Endodermal cell (in vitro differentiated cells): ENCODE data around the gene S100A16. TPM values are rescaled to one million over a fixed set of nuclear protein-coding genes. Genes with fewer than 3 reads are reported as not detected.

Source experiments
- DNase-seq: peaks from one replicate; pipeline ENCODE4 v3.0.0-alpha.2; 2017
- H3K27ac ChIP-seq: 2 replicates; pipeline ENCODE4 v1.5.1; 2013; ENCODE audit warnings: mild to moderate bottlenecking, low read depth, low read length, moderate library complexity
- H3K27me3 ChIP-seq: 2 replicates; pipeline ENCODE4 v1.6.1; 2013; ENCODE audit warnings: mild to moderate bottlenecking, low read length, moderate library complexity; ENCODE audit not compliant: insufficient read depth, control insufficient read depth, poor library complexity, severe bottlenecking
- H3K36me3 ChIP-seq: 2 replicates; pipeline ENCODE4 v1.7.0; 2013; ENCODE audit warnings: mild to moderate bottlenecking, low read length, moderate library complexity; ENCODE audit not compliant: control insufficient read depth, insufficient read depth
- H3K4me1 ChIP-seq: one replicate; pipeline ENCODE4 v1.7.0; 2013; ENCODE audit warnings: low read length; ENCODE audit not compliant: control insufficient read depth, insufficient read depth
- H3K4me3 ChIP-seq: 2 replicates; pipeline ENCODE4 v1.5.1; 2013; ENCODE audit warnings: mild to moderate bottlenecking, low read length, moderate library complexity
- H3K9ac ChIP-seq: 2 replicates; pipeline ENCODE4 v1.6.1; 2013; ENCODE audit warnings: mild to moderate bottlenecking, low read length, moderate library complexity; ENCODE audit not compliant: poor library complexity, severe bottlenecking; ENCODE audit errors: extremely low read depth
- H3K9me3 ChIP-seq: 2 replicates; pipeline ENCODE4 v1.6.1; 2013; ENCODE audit warnings: mild to moderate bottlenecking, low read length, moderate library complexity; ENCODE audit not compliant: control insufficient read depth
- H3K27ac Mint-ChIP-seq: 2 replicates; pipeline ENCODE4 v1.8.0; 2020; ENCODE audit warnings: mixed read lengths
- H3K27me3 Mint-ChIP-seq: 2 replicates; pipeline ENCODE4 v1.8.0; 2021; ENCODE audit warnings: mild to moderate bottlenecking, mixed read lengths; ENCODE audit not compliant: insufficient read depth
- H3K36me3 Mint-ChIP-seq: 2 replicates; pipeline ENCODE4 v1.8.0; 2020; ENCODE audit warnings: low read depth, mixed read lengths
- H3K4me1 Mint-ChIP-seq: 2 replicates; pipeline ENCODE4 v1.8.0; 2020; ENCODE audit warnings: mixed read lengths
- H3K4me3 Mint-ChIP-seq: 2 replicates; pipeline ENCODE4 v1.8.0; 2020; ENCODE audit warnings: mild to moderate bottlenecking, moderate library complexity, mixed read lengths
- H3K9me3 Mint-ChIP-seq: 2 replicates; pipeline ENCODE4 v1.8.0; 2020; ENCODE audit warnings: mild to moderate bottlenecking, mixed read lengths
- WGBS, 2 experiments: methylation state at CpG; one replicate each; pipeline versions ENCODE4 v1.1.5 to v1.1.7; 2013; ENCODE audit warnings: missing lambda C conversion rate in 2 of 2, mixed read lengths in 1 of 2; ENCODE audit not compliant: insufficient coverage in 1 of 2, insufficient read length in 1 of 2; 5-methylcytosine and 5-hydroxymethylcytosine counted together
- total RNA-seq, 2 donors: library from RNA; stranded (reverse); fragmentation: NEBNext Ultra II Directional in 1 of 2; extraction: Animal tissue kit (Norgen Biotek cat#: 25700) in 1 of 2; gene quantifications; 2 replicates in 1 of 2; 3 replicates in 1 of 2; pipeline ENCODE4 v1.2.1, GENCODE V29; 2021
- TF ChIP-seq, protein P1 (sequence below): fragments of 200-600 bp; sonication (generic); conservative IDR thresholded peaks from 2 replicates; pipeline ENCODE4 v1.5.0; 2021; ENCODE audit warnings: antibody characterized with exemption, mild to moderate bottlenecking

The S100A16 gene
- total RNA-seq, 2 donors from 2014 or later: 149 to 152 TPM

- H3K36me3 Mint-ChIP-seq: peaks cover 42% of the 10 kb centered on the region
- Histone ChIP-seq H3K4me1 (peaks cover 13% of the 10 kb centered on the region), H3K27ac (no peak overlapping the region), H3K9ac (no peak overlapping the region), H3K9me3 (no peaks in the 10 kb centered on the region), H3K4me3 (no peak overlapping the region), H3K27me3 (no peaks in the 10 kb centered on the region), H3K36me3 (peaks cover 46% of the 10 kb centered on the region)
- H3K4me3 Mint-ChIP-seq: no peak overlapping the region
- H3K4me1 Mint-ChIP-seq: peaks cover 16% of the 10 kb centered on the region
- peak overlapping the region; percentile 64 for H3K27ac Mint-ChIP-seq
- TF ChIP-seq, protein P1, sequence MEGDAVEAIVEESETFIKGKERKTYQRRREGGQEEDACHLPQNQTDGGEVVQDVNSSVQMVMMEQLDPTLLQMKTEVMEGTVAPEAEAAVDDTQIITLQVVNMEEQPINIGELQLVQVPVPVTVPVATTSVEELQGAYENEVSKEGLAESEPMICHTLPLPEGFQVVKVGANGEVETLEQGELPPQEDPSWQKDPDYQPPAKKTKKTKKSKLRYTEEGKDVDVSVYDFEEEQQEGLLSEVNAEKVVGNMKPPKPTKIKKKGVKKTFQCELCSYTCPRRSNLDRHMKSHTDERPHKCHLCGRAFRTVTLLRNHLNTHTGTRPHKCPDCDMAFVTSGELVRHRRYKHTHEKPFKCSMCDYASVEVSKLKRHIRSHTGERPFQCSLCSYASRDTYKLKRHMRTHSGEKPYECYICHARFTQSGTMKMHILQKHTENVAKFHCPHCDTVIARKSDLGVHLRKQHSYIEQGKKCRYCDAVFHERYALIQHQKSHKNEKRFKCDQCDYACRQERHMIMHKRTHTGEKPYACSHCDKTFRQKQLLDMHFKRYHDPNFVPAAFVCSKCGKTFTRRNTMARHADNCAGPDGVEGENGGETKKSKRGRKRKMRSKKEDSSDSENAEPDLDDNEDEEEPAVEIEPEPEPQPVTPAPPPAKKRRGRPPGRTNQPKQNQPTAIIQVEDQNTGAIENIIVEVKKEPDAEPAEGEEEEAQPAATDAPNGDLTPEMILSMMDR: peak; percentile 43
- peak; percentile 66 for DNase-seq
- WGBS, 2 experiments: 83% methylated on average over 2 of the region's 2 CpGs
- H3K9me3 Mint-ChIP-seq: no peaks in the 10 kb centered on the region
- H3K27me3 Mint-ChIP-seq: no peaks in the 10 kb centered on the region
Observed at GRCh38 chr1:153647346-153647714, 34.4 kb upstream of the S100A16 start.

GRCh38 chr1:153646672-153647345 lies 33.9 kb upstream of the S100A16 start:
- peak overlapping the region; percentile 64 for H3K27ac Mint-ChIP-seq
- Histone ChIP-seq H3K36me3 (peaks cover 51% of the 10 kb centered on the region), H3K27ac (no peak overlapping the region), H3K9me3 (no peaks in the 10 kb centered on the region), H3K4me1 (peaks cover 16% of the 10 kb centered on the region), H3K9ac (no peak overlapping the region), H3K4me3 (no peak overlapping the region), H3K27me3 (no peaks in the 10 kb centered on the region)
- TF ChIP-seq, protein P1: no peak
- WGBS, 2 experiments: 92 to 100% methylated on average over 2 to 5 of the region's 5 CpGs
- H3K9me3 Mint-ChIP-seq: no peaks in the 10 kb centered on the region
- H3K27me3 Mint-ChIP-seq: no peaks in the 10 kb centered on the region
- H3K4me3 Mint-ChIP-seq: no peak overlapping the region
- peaks cover 47% of the 10 kb centered on the region for H3K36me3 Mint-ChIP-seq
- DNase-seq: no peak
- H3K4me1 Mint-ChIP-seq: peaks cover 19% of the 10 kb centered on the region

DNA sequence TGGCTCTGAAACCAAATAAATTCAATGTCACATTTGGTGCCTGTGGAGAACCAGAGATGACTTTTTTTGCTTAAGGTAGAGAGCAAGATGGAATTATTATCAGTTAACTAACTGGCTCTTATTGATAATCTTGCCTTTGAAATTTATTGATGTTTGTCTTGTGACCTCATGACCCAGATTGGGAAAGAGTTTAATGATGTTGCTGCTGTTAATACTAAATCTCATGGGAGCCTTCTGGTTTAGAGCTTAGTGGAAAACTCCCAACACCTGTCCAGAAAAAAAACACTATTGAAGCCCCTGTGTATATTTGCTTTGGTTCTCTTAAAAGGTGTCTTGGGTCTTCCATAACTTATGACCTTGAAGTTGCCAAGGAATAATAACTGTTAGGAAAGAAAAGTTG lies 30.9 kb upstream of the S100A16 start:
- H3K4me1 Mint-ChIP-seq: peaks cover 18% of the 10 kb centered on the region
- DNase-seq: no peak
- no peaks in the 10 kb centered on the region for H3K9me3 Mint-ChIP-seq
- Histone ChIP-seq H3K27me3 (no peaks in the 10 kb centered on the region), H3K27ac (no peak overlapping the region), H3K9me3 (no peaks in the 10 kb centered on the region), H3K4me1 (peaks cover 8% of the 10 kb centered on the region), H3K9ac (no peak overlapping the region), H3K36me3 (peaks cover 81% of the 10 kb centered on the region), H3K4me3 (no peak overlapping the region)
- no peaks in the 10 kb centered on the region for H3K27me3 Mint-ChIP-seq
- H3K36me3 Mint-ChIP-seq: peaks cover 71% of the 10 kb centered on the region
- no peak overlapping the region for H3K4me3 Mint-ChIP-seq
- H3K27ac Mint-ChIP-seq: no peak overlapping the region
- TF ChIP-seq, protein P1: no peak
